ENCODE data around the gene DYNC2LI1. TPM values are rescaled to one million over a fixed set of nuclear protein-coding genes. Genes with fewer than 3 reads are reported as not detected.

Gene DYNC2LI1
- total RNA-seq, 1 donor from 2014 or later, result 15.3 TPM

- H3K36me3 Mint-ChIP-seq (ENCODE audit: low read depth, unreplicated experiment), result peaks cover 4% of the 10 kb centered on the region
- Histone ChIP-seq H3K4me2 (ENCODE audit: low read length) (no peak overlapping the region), H3K27ac (ENCODE audit: low read depth, low read length) (no peak overlapping the region), H3K79me2 (ENCODE audit: insufficient read depth, low read length) (no peaks in the 10 kb centered on the region), H3K9me3 (ENCODE audit: insufficient read depth, low read depth, low read length) (no peaks in the 10 kb centered on the region), H3K9ac (ENCODE audit: low read length) (no peak overlapping the region), H4K20me1 (ENCODE audit: insufficient read depth, low read length) (no peaks in the 10 kb centered on the region), H3K27me3 (ENCODE audit: insufficient read depth, low read length) (no peaks in the 10 kb centered on the region), H3K36me3 (ENCODE audit: insufficient read depth, low read length) (peaks cover 7% of the 10 kb centered on the region), H3K4me3 (ENCODE audit: insufficient read depth, low read depth, low read length) (no peak overlapping the region), H3K4me1 (ENCODE audit: insufficient read depth, low read length) (no peaks in the 10 kb centered on the region), H2AFZ (ENCODE audit: low read depth, low read length) (no peak overlapping the region)
- no peak for TF ChIP-seq EZH2 (IDR thresholded peaks at IDR 0.05; ENCODE audit: insufficient read depth, low read length)
- TF ChIP-seq, protein P1, sequence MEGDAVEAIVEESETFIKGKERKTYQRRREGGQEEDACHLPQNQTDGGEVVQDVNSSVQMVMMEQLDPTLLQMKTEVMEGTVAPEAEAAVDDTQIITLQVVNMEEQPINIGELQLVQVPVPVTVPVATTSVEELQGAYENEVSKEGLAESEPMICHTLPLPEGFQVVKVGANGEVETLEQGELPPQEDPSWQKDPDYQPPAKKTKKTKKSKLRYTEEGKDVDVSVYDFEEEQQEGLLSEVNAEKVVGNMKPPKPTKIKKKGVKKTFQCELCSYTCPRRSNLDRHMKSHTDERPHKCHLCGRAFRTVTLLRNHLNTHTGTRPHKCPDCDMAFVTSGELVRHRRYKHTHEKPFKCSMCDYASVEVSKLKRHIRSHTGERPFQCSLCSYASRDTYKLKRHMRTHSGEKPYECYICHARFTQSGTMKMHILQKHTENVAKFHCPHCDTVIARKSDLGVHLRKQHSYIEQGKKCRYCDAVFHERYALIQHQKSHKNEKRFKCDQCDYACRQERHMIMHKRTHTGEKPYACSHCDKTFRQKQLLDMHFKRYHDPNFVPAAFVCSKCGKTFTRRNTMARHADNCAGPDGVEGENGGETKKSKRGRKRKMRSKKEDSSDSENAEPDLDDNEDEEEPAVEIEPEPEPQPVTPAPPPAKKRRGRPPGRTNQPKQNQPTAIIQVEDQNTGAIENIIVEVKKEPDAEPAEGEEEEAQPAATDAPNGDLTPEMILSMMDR (IDR thresholded peaks at IDR 0.05; ENCODE audit: insufficient read depth, low read depth, low read length), result no peak
- DNase-seq (ENCODE audit: low read depth) (no peak), FAIRE-seq (no peak)
- no peaks in the 10 kb centered on the region for H3K27me3 Mint-ChIP-seq (ENCODE audit: low read depth, unreplicated experiment)
- no peaks in the 10 kb centered on the region for H3K9me3 Mint-ChIP-seq (ENCODE audit: unreplicated experiment)
- H3K4me3 Mint-ChIP-seq (ENCODE audit: unreplicated experiment), result no peak overlapping the region
- H3K27ac Mint-ChIP-seq (ENCODE audit: unreplicated experiment), result no peak overlapping the region
- H3K4me1 Mint-ChIP-seq (ENCODE audit: low read depth, unreplicated experiment), result no peaks in the 10 kb centered on the region
These were observed 18.8 kb downstream of the DYNC2LI1 start for GRCh38 chr2:43792653-43793052.

GRCh38 chr2:43794956-43795355, 21.1 kb downstream of the DYNC2LI1 start:
- Histone ChIP-seq H3K36me3 (ENCODE audit: insufficient read depth, low read length) (peaks cover 3% of the 10 kb centered on the region), H3K9me3 (ENCODE audit: insufficient read depth, low read depth, low read length) (no peaks in the 10 kb centered on the region), H3K9ac (ENCODE audit: low read length) (no peak overlapping the region), H3K4me3 (ENCODE audit: insufficient read depth, low read depth, low read length) (no peak overlapping the region), H3K27ac (ENCODE audit: low read depth, low read length) (no peak overlapping the region), H3K4me2 (ENCODE audit: low read length) (no peak overlapping the region), H2AFZ (ENCODE audit: low read depth, low read length) (no peak overlapping the region), H3K4me1 (ENCODE audit: insufficient read depth, low read length) (no peaks in the 10 kb centered on the region), H3K79me2 (ENCODE audit: insufficient read depth, low read length) (no peaks in the 10 kb centered on the region), H3K27me3 (ENCODE audit: insufficient read depth, low read length) (no peaks in the 10 kb centered on the region), H4K20me1 (ENCODE audit: insufficient read depth, low read length) (no peaks in the 10 kb centered on the region)
- Mint-ChIP-seq H3K4me3 (ENCODE audit: unreplicated experiment) (no peak overlapping the region), H3K36me3 (ENCODE audit: low read depth, unreplicated experiment) (peaks cover 5% of the 10 kb centered on the region), H3K27me3 (ENCODE audit: low read depth, unreplicated experiment) (no peaks in the 10 kb centered on the region), H3K27ac (ENCODE audit: unreplicated experiment) (no peak overlapping the region), H3K9me3 (ENCODE audit: unreplicated experiment) (no peaks in the 10 kb centered on the region), H3K4me1 (ENCODE audit: low read depth, unreplicated experiment) (no peaks in the 10 kb centered on the region)
- no peak for FAIRE-seq
- DNase-seq (ENCODE audit: low read depth), result no peak
- TF ChIP-seq, protein P1 (IDR thresholded peaks at IDR 0.05; ENCODE audit: insufficient read depth, low read depth, low read length), result no peak
- no peak for TF ChIP-seq EZH2 (IDR thresholded peaks at IDR 0.05; ENCODE audit: insufficient read depth, low read length)

GRCh38 chr2:43796206-43796605, 22.4 kb downstream of the DYNC2LI1 start:
- no peak overlapping the region for H3K27ac ChIP-seq (ENCODE audit: low read depth, low read length)
- H3K27me3 Mint-ChIP-seq (ENCODE audit: low read depth, unreplicated experiment), result no peaks in the 10 kb centered on the region
- H3K4me3 Mint-ChIP-seq (ENCODE audit: unreplicated experiment), result no peak overlapping the region
- no peak for TF ChIP-seq EZH2 (IDR thresholded peaks at IDR 0.05; ENCODE audit: insufficient read depth, low read length)
- TF ChIP-seq, protein P1 (IDR thresholded peaks at IDR 0.05; ENCODE audit: insufficient read depth, low read depth, low read length), result no peak
- H3K4me2 ChIP-seq (ENCODE audit: low read length), result no peak overlapping the region
- no peak overlapping the region for H3K9ac ChIP-seq (ENCODE audit: low read length)
- no peaks in the 10 kb centered on the region for H3K79me2 ChIP-seq (ENCODE audit: insufficient read depth, low read length)
- no peak overlapping the region for H3K4me3 ChIP-seq (ENCODE audit: insufficient read depth, low read depth, low read length)
- no peaks in the 10 kb centered on the region for H3K4me1 Mint-ChIP-seq (ENCODE audit: low read depth, unreplicated experiment)
- DNase-seq (ENCODE audit: low read depth) (no peak), FAIRE-seq (no peak)
- peaks cover 3% of the 10 kb centered on the region for H3K36me3 ChIP-seq (ENCODE audit: insufficient read depth, low read length)
- no peaks in the 10 kb centered on the region for H4K20me1 ChIP-seq (ENCODE audit: insufficient read depth, low read length)
- H3K27ac Mint-ChIP-seq (ENCODE audit: unreplicated experiment), result no peak overlapping the region
- no peaks in the 10 kb centered on the region for H3K27me3 ChIP-seq (ENCODE audit: insufficient read depth, low read length)
- no peaks in the 10 kb centered on the region for H3K9me3 ChIP-seq (ENCODE audit: insufficient read depth, low read depth, low read length)
- no peaks in the 10 kb centered on the region for H3K9me3 Mint-ChIP-seq (ENCODE audit: unreplicated experiment)
- H3K36me3 Mint-ChIP-seq (ENCODE audit: low read depth, unreplicated experiment), result peaks cover 5% of the 10 kb centered on the region
- H3K4me1 ChIP-seq (ENCODE audit: insufficient read depth, low read length), result no peaks in the 10 kb centered on the region
- no peak overlapping the region for H2AFZ ChIP-seq (ENCODE audit: low read depth, low read length)
